NCI-H526 (cell line): Measurements from ENCODE around the gene TYW1B.
"Not testable (repeated sequence)": the region's sequence is repeated elsewhere in the genome, so short reads cannot be mapped to it uniquely, and the experiment has no call there.

ENCODE experiments used
- DNase-seq, 2 experiments: peaks; one replicate each; lab custom pipeline; 2025; lab: John Stamatoyannopoulos, UW

TYW1B gene

DNA sequence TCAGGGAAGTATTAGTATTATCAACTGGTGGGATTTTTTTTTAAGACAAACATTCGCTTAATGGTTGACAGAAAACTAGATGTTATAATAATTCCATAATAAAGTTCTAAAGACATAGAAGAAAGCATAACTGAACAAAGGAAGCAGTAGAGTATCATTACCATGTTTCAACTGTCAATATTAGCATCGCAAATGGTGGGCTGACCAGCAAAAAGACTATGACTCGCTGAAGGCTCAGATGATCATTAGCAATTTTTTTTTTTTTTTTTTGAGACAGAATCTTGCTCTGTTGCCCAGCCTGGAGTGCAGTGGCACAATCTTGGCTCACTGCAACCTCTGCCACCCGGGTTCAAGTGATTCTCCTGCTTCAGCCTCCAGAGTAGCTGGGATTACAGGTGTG, 74.8 kb downstream of the TYW1B start:
- DNase-seq, result not testable (repeated sequence)

DNA sequence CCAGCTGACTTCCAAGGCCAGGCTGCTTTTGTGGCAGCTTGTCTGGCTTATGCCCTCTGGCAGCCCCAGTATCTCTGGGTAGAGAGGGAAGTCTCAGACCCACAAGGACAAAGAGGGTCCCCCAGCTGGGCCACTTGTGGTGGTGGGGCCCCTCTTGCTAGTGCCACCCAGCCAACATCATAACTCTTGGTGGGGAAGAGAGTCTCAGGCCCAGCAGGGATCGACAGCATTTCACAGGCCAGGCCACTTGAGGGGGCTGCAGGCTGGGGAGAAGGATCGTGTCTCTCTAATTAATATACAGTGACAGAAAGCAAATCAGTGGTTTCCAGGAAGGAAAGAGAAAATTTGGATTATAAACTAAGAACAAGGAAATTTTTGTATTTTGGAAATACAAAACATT, 76.0 kb downstream of the TYW1B start:
- no peak for DNase-seq

DNA sequence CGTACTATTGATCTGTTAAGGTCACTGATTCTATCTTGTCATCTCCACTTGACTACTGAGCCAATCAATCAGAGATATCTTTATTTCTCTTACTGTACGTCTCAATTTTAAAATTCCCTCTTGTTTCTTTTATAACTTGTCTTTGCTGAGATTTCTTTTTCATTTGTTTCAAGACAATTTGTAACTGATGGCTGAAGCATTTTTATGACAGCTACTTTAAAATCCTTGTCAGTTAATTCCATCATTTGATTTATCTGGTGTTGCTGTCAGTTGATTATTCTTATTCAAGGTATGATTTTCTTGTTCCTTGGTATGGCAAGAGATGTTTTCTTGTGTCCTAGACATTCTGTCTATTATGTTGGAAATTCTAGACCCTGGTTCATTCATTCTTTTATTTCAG, 76.6 kb downstream of the TYW1B start:
- no peak for DNase-seq

DNA sequence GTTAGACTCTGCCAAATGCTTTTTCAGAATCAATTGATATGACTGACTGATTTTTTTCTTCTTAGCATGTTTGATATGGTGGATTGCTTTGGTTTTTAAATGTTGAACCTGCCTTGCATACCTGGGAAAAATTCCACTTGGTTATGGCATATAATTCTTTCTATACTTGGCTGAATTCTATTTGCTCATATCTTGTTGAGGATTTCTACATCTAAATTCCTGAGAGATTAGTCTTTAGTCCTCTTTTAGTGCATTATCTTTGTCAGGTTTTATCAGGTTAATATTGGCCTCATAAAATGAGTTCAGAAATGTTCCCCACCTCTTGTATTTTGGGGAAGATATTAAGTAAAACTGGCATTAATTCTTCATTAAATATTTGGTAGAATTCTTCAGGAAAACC, 79.4 kb downstream of the TYW1B start:
- not testable (repeated sequence) for DNase-seq

DNA sequence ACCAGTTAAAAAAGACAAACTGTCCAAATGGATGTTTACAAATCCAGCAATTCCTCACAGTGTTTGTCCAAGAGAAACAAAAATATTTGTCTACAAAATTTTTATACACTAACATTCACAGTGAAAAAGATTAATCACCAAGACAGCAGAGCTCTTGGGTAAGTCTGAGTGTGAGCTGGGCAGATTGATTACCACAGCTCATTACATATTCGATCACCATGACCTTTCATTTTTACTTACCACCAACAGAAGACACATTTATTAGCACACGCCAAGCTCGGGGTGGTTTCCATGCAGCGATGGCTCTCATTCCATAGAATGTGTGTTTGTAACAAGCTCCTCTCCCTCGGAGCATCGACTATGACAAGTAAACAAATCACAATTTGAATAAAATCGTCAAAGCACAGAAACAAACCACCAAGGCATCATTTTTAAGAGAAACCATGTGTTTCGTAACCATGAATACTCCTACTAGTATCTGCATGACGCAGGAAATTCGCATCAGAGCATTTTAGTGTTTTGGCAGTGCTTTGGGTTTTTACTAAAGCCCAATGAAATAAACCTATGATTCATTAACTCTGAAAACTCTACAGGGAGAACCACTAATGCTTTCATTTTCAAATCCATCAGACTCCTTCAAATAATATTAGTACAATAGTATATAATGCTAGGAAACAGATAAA, 83.6 kb downstream of the TYW1B start:
- not testable (repeated sequence) for DNase-seq

DNA sequence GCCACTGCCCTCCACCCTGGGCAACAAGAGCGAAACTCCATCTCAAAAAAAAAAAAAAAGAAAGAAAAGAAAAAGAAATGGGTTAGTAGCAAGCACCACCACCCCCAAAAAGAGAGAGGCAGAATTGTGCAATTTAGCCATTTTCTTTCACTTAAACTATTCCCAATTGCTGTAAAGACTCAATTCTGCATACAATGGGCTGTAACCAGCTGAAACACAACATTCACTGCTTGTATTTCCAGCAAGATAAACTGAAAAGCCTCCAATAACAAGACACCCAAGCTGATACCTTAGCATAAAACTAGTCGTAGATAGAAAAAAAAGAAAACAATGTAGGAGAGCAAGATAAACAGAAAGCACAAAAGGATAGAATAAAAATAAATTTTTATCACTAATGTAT, 84.2 kb downstream of the TYW1B start:
- DNase-seq, result not testable (repeated sequence)

DNA sequence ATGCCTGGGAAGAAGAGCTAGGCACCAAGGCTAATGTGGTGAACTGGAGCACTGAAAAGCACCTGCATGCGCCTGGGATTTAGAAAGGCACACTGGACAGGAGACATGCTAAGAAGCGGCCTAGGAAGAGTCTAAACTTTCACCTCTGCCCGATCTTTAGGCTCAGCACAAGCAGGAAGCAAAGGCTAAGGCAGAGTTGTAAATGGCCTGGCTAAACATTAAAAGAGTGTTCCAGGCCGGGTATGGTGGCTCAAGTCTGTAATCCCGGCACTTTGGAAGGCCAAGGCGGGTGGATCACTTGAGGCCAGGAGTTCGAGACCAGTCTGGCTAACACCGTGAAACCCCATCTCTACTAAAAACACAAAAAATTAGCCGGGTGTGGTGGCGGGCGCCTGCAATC, 88.3 kb downstream of the TYW1B start:
- not testable (repeated sequence) for DNase-seq

DNA sequence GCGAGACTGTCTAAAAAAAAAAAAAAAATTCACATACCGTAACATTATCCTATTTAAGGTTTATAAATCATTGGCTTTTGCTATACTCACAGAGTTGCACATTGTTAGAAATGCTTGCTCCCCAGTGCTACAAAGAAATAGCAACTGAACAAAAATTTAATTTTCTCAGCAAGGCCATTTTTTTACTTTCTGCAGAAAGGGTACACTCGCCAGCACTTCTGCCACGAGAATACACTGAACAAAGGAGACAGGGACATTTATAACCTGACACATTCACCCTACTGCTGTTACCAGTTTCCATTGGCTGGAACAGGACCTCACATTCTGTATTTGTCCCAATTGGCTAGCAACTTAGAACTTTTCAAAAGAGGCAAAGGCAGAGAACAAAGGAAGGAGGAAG, 92.1 kb downstream of the TYW1B start:
- DNase-seq, result not testable (repeated sequence)

DNA sequence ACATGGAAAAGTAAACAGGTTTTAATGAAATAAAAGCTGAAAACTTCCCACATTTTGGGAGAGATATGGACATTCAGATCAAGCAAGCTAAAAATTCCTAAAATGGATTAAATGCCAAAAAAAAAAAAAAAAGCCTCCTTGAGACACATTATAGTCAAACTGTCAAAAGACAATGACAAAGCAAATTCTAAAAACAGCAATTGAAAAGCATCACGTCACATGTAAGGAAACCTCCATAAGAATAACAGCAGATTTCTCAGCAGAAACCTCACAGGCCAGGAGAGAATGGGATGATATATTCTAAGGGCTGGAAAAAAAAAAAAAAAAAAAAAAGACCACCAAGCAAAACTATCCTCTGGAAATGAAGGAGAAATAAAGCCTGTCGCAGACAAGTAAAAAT, 97.2 kb downstream of the TYW1B start:
- not testable (repeated sequence) for DNase-seq

DNA sequence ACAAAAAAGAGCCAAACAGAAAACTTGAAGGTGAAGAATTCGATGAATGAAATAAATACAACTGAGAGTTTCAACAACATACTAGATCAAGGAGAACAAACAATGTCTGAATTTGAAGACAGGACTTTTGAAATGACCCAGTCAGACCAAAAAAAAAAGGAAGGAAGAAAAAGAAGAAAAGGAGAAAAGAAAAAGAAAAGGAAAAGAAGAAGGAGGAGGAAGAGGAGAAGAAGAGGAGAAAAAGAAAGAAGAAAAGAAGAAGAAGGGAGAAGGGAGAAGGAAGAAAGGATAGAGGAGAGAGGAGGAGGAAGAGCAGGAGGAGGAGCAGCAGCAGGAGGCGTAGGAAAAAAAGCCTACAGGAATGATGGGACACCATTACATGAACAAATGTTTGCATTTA, 97.6 kb downstream of the TYW1B start:
- DNase-seq, result not testable (repeated sequence)

DNA sequence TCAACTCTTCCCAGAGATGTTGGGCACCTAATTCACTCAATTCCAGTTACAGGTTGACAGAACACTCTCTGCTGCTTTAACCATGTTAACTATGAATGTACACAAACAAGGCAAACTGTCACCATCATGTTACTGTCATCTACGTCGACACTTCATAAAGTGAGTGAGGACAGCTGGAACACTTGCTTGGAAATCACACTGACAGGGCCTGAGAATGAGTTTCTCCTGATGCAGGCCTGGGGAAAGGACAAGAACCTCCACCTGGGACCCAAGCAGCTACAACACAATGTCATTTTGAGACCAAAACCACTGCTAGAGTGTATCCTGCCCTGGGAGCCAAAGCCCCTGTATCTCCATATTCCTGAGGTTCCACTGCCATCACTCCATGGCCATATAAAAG, 98.9 kb downstream of the TYW1B start:
- not testable (repeated sequence) for DNase-seq

DNA sequence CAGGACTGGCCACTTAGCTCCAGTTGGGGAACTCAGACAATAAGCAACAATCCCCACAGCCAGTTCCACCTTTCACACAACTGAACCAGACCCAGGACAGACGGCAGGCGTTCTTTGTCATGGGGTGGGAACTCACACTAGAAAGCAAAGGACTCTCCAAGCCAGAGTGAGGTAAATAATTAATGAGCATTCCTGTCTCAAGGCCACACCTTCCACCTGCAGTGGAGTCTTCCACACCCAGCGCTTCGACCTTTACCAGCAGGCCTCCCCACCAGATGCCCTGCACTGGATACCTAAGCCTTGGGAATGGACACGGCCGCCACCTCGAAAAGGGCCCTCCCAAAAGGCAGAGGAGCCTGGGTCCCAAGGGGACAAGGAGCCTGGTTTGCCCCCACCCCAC, 105.3 kb downstream of the TYW1B start:
- DNase-seq, result not testable (repeated sequence)

DNA sequence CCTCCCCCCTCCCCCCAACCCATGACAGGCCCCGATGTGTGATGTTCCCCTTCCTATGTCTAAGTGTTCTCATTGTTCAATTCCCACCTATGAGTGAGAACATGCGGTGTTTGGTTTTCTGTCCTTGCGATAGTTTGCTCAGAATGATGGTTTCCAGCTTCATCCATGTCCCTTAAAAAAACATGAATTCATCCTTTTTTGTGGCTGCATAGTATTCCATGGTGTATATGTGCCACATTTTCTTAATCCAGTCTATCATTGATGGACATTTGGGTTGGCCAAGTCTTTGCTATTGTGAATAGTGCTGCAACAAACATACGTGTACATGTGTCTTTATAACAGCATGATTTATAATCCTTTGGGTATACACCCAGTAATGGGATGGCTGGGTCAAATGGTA, 107.1 kb downstream of the TYW1B start:
- not testable (repeated sequence) for DNase-seq

DNA sequence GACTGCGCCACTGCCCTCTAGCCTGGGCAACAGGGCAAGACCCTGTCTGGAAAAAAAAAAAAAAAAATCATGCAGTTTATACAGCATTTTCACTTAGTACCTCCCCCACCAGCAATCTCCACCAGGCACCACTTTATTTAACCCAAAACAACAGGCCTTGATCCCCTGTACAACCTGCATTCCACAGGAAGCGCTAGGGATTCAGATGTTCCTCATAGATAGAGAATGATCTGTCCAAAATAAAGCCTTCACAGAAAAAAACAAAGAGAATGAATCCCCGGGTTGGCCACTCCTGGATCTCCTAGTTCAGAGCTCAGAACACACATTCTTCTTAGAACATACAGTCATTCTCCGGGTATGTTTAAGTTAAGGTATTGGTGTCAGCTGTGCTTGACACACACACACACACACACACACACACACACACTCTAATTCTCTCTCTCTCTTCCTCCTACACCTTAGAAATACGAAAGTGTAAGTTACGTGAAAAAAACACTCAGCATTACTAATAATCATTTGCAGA, 110.7 kb downstream of the TYW1B start:
- not testable (repeated sequence) for DNase-seq

DNA sequence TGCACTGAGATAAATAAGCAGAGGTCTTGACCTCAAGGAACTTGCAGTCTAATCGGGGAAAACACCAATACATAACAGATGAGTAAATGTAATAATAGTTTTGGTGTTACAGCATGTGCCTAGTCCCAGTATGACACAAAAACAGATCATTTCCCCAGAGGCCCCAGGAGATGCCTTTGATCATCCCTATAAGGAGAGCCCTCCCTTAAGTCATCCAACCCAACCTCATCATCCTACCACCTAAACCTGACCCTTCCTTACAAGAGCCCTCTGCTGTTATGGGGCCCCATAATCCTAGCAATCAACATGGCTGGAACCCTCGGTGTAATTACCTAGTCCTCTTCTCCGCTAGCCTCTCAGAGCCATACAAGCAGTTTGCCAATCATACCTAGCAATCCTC, 116.1 kb downstream of the TYW1B start:
- not testable (repeated sequence) for DNase-seq

DNA sequence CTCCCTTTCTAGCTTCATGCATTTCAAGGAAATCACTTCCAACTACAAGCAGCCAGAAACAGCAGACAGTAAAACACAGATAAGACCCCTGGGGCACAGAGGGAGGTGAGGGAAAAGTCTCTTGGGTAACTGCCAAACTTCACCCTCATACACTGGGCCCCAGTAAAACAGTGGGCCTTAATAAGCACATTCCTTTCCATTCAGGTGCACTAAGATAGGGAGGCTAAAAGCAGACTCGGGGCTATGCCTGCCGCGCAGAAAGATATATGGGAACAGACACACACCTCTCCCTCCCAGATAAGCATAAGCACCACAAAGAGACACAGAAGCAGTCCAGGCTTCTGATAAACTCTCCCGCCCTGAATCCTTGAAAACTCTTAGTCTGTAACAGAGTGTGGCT, 117.0 kb downstream of the TYW1B start:
- no peak for DNase-seq

DNA sequence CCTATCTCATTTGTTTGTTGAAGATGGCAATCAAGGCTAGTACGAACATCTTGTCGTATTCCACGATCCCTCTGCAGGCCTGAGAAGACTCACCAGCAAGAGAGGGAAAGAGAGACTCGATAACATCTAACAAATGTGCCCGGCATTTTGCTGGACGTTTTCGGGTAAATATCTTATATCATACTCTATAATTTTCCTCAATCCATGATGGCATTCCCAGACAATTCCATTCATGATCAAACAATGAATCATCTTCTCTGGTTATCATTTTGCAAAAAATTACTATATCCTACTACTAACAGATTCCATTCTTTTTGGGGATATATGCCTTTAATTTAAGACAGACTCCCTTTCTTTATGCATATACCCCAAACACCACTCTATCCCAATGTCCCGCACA, 118.1 kb downstream of the TYW1B start:
- DNase-seq, result no peak

DNA sequence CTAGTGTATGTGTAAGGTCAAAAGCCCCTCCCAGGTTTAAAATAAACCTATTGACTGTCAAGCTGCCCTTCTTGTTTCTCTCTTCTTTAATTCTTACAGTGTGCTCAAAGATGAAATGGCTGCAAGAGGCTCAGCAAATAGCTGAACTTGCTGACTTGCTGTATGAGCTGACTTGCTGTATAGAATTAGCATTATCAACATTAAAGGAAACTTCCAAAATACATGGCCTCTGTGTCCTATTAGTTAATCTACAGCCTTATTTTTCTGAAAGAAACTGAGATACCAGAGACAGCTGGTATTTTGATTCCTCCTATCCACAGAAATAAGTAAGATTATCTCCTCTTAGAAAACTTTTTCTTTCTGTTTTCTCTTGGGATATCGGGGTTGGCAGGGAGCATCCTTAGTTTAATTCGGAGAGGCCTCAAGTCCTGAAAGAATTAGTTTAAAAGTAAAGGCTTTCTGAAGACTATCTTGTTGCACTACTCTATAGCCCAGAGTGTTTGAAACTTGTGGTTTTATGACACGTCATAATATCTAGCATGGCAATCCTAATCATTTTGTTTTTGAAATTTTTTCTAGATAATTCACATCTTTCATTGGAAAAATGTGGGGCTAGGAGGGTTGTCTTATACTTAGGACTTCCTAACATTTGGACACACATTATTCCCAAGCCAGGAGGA, 119.5 kb downstream of the TYW1B start:
- DNase-seq, result not testable (repeated sequence)

DNA sequence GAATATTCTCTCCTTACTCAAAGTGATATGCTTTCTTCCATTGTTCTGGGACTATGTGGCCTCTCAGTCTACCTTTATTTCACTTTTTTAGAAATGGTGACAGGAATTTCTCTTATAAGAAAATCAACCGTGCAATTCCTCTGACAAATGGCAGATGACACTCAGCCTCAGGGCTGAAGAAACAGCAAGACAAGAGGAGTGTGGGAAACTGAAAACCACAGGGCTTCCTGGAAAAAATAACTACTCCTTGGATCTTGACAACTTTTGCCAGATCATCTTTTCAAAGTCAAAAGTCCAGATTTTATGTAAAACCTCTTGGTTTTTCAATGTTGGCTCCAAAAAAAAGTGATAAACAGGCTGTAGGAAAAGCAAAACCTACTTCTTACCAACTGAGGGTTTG, 121.5 kb downstream of the TYW1B start:
- no peak for DNase-seq

DNA sequence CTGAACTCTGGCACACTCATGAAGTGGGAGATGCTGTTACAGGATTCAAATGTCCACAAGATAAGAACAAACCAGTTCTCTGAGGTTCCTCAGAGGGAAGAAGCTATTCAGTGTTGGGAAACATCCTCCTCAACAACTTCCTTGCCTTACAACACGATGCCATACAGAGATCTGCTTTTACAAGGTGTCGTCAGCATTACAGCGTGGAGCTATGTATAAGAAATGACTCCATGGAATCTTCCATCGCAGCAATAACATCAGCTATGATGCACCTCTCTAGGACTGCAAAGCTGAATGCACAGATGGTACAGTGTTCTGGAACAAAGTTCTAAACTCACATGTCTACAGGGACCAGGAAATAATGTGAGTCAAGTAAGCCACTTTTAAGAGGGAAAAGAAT, 122.3 kb downstream of the TYW1B start:
- not testable (repeated sequence) for DNase-seq

DNA sequence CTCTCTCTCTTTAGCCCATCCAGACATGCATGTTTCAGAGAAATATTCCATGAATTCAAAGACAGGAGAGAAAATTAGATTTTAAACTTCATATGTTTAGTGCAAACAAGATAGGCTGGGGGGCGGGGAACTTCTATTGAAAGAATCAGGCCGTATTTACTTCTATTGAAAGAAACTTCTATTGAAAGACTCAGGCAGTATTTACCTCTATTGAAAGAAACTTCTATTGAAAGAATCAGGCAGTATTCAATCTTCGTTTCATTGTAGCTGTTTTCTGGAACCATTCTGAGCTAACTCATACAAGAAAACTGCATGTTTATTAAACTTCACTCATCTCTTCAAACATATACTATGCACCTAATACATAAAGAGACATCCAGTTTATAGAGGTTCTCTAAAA, 123.1 kb downstream of the TYW1B start:
- no peak for DNase-seq

DNA sequence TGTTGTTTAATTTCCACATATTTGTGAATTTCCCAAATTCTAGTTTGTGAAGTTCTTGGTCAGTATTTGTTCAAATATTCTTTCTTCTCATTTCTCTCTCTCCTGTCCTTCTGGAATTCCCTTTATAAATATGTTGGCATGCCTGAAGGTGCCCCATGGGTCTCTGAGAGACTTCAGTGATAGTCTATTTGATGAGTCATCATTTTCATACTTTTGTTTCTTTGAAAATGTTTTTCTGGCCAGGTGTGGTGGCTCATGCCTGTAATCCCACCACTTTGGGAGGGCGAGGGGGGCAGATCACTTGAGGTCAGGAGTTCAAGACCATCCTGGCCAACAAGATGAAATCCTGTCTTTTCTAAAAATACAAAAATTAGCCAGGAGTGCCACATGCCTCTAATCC, 127.5 kb downstream of the TYW1B start:
- DNase-seq, result not testable (repeated sequence)

DNA sequence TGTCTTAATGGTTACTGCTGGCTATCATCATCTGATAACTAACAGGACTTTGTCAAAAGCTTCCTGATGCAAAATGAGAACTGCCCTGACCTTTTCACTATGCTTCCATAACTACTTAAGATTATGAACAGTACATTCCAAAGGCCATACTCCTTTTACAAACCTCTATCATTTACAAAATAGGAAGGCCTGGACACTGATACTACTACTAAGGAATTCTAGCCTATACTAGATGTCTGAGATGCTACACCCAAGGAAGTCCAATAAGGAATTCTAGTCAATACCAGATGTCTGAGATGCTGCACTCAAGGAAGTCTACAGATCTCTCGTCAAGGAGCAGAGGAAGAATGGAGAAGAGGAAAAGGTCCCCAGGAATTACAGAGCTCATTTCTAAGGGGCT, 130.9 kb downstream of the TYW1B start:
- not testable (repeated sequence) for DNase-seq

DNA sequence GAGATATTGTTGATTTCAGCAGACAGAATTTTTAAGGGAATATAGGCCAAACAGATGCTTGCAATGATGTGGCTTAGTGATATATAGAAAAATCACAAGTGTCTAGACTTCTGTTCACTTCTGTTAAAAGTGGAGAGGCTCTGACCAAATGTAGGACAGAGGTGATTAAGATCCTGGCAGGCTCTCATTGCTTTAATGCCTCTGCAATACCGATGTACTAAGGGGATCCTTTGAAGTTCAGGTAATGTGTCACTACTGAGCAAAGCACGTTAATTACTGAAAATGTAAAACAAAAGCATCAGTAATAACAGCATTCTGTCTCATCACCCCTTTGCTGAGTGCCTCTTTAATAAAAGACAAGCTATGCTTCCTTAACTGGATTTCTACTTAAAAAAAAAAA, 131.4 kb downstream of the TYW1B start:
- not testable (repeated sequence) for DNase-seq
